GM13976 (cell line): Measurements from ENCODE around the gene SH2D3C.

ENCODE experiments used
- DNase-seq: peaks from one replicate; pipeline ENCODE4 v3.0.0; 2012; ENCODE audit warnings: low spot score
- in situ Hi-C: fragments of 300-500 bp; cut with MboI; formaldehyde crosslinking; loops from one replicate; pipeline ENCODE4 v1.12.0; 2022; ENCODE audit warnings: low sequenced_read_pairs, mixed read lengths, inconsistent platforms; ENCODE audit not compliant: unreplicated experiment
- TF ChIP-seq, protein P1 (sequence below): IDR thresholded peaks from 2 replicates; pipeline ENCODE4 v1.5.1; 2012; ENCODE audit warnings: borderline replicate concordance, mild to moderate bottlenecking; ENCODE audit not compliant: insufficient read depth; ENCODE audit errors: extremely low read depth, missing control alignments, control extremely low read depth

SH2D3C gene

GRCh38 chr9:127808347-127809001 is 30.0 kb upstream of the SH2D3C start:
- in situ Hi-C loops: no loop called here
- no peak for DNase-seq
- TF ChIP-seq, protein P1, sequence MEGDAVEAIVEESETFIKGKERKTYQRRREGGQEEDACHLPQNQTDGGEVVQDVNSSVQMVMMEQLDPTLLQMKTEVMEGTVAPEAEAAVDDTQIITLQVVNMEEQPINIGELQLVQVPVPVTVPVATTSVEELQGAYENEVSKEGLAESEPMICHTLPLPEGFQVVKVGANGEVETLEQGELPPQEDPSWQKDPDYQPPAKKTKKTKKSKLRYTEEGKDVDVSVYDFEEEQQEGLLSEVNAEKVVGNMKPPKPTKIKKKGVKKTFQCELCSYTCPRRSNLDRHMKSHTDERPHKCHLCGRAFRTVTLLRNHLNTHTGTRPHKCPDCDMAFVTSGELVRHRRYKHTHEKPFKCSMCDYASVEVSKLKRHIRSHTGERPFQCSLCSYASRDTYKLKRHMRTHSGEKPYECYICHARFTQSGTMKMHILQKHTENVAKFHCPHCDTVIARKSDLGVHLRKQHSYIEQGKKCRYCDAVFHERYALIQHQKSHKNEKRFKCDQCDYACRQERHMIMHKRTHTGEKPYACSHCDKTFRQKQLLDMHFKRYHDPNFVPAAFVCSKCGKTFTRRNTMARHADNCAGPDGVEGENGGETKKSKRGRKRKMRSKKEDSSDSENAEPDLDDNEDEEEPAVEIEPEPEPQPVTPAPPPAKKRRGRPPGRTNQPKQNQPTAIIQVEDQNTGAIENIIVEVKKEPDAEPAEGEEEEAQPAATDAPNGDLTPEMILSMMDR: no peak

DNA sequence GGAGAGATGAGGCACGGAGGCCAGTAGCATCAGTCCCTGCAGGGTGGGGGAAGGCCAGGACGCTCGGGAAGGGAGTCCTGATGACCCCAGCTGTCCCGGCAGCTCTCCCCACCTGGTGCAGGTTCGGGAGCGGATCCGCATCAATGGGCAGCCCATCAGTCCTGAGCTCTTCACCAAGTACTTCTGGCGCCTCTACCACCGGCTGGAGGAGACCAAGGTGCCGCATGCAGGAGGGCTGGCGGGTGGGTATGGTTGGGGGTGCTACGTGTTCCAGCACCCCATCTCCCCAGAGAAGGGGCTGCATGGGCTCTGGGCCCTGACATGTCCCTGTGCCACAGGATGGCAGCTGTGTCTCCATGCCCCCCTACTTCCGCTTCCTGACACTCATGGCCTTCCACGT is 28.4 kb upstream of the SH2D3C start:
- no peak for DNase-seq
- in situ Hi-C loops: no loop called here
- TF ChIP-seq, protein P1: no peak

DNA sequence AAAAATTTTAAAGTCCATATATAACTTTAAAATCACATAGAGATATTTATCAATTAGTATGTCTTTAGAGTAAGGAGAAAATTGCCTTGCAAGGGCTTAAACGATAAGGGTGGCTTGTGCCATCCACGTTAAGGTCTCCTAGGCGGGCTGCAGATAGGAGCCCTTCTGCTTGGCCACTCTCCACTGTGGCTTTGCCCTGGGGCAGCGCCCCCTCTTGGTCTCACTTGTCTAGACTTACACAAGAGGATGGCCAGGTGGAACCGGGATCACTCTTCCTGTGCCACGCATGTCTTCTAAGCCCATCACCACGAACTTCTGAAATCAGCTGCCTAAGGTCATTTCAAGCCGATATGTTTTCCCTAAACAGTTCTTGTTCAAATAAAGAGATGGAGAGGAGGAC is 27.2 kb upstream of the SH2D3C start:
- TF ChIP-seq, protein P1: no peak
- no peak for DNase-seq
- in situ Hi-C loops: no loop called here

- in situ Hi-C loops: no loop called here
- TF ChIP-seq, protein P1: no peak
- peak; percentile 38 for DNase-seq
Measured at GRCh38 chr9:127803507-127804352, 25.3 kb upstream of the SH2D3C start.

DNA sequence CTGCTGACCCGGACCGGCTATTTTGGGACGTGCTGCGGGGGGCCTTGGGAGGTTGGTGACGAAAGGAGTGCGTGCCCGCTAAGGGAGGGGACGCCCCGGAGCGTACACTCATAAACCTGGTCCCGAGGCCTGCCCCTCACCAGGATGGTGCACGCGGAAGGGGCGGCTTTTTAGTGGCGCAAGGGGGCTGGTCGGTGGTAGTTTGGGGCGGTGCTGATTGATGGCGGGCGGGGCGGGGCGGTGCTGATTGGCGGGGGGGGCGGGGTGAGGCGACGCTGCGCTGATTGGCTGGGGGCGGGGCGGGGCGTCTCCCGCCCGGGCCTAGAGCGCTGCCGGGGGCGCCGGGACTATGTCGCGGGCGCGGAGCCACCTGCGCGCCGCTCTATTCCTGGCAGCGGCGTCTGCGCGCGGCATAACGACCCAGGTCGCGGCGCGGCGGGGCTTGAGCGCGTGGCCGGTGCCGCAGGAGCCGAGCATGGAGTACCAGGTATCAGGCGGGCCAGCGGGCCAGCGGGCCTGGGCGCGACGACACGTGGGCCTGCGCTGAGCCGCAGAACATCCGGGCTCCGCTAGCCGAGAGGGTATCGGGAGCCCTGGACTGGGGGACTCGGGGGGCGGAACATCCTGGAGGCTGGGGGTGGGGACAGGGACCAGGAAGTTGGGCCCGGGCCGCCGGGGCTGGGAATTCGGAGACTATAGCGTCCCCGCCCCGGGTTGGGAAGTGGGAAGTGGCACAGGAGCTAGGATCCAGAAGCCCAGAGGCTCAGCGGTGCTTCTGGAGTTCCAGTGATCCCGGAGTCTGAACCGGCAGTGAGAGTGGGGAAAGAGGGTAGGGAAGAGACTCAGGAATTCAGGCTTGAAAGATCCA is 24.3 kb upstream of the SH2D3C start, which contains the start of gene FPGS:
Gene FPGS (plus strand): TSS at position 307 of the 868 bp plus-strand sequence. CDS start 43 bp downstream, at position 350.
- in situ Hi-C loops: no loop called here
- TF ChIP-seq, protein P1: no peak
- peak; percentile 98 for DNase-seq

- TF ChIP-seq, protein P1: no peak
- in situ Hi-C loops: no loop called here
- no peak for DNase-seq
Measured at GRCh38 chr9:127801955-127802575, 23.6 kb upstream of the SH2D3C start.
